Activated CD4-positive, alpha-beta T cell treated with anti-CD3 and anti-CD28 coated beads, Interleukin-2, amount 10 ng/mL, durations not matched to agents 24 days and 14 days (primary cell): ENCODE measurements around the gene UNC13C. TPM values are rescaled to one million over a fixed set of nuclear protein-coding genes. Genes with fewer than 3 reads are reported as not detected.

Experiments used
- DNase-seq: peaks from one replicate; pipeline ENCODE4 v3.0.0; 2022
- H3K27ac Mint-ChIP-seq: one replicate; pipeline ENCODE4 v1.8.0; 2022; ENCODE audit warnings: mild to moderate bottlenecking, mixed read lengths
- H3K27me3 Mint-ChIP-seq: one replicate; pipeline ENCODE4 v1.8.0; 2022; ENCODE audit warnings: mixed read lengths
- H3K36me3 Mint-ChIP-seq: one replicate; pipeline ENCODE4 v1.8.0; 2022; ENCODE audit warnings: low read depth, mild to moderate bottlenecking, mixed read lengths
- H3K4me1 Mint-ChIP-seq: one replicate; pipeline ENCODE4 v1.8.0; 2021; ENCODE audit warnings: mixed read lengths
- H3K4me3 Mint-ChIP-seq: one replicate; pipeline ENCODE4 v1.8.0; 2022; ENCODE audit warnings: mild to moderate bottlenecking, moderate library complexity, mixed read lengths
- H3K9me3 Mint-ChIP-seq: one replicate; pipeline ENCODE4 v1.8.0; 2021; ENCODE audit warnings: mixed read lengths
- intact Hi-C: fragments of 100-400 bp; cut with micrococcal nuclease; formaldehyde crosslinking; loops from one replicate; pipeline ENCODE4 v1.15.1; 2023
- total RNA-seq: library from RNA; stranded (reverse); gene quantifications from 2 replicates; pipeline ENCODE4 v1.2.3, GENCODE V29; 2022

The UNC13C gene
- total RNA-seq, 1 donor from 2014 or later = not detected

- no peaks in the 10 kb centered on the region for H3K36me3 Mint-ChIP-seq
- H3K4me1 Mint-ChIP-seq = no peaks in the 10 kb centered on the region
- H3K4me3 Mint-ChIP-seq = no peak overlapping the region
- no peaks in the 10 kb centered on the region for H3K27me3 Mint-ChIP-seq
- no peaks in the 10 kb centered on the region for H3K9me3 Mint-ChIP-seq
- H3K27ac Mint-ChIP-seq = no peak overlapping the region
- intact Hi-C loops = no loop called here
- no peak for DNase-seq
Measured at GRCh38 chr15:54035616-54036015, 57.4 kb downstream of the UNC13C start.

GRCh38 chr15:54045397-54045796 is 67.2 kb downstream of the UNC13C start:
- no peaks in the 10 kb centered on the region for H3K4me1 Mint-ChIP-seq
- no peaks in the 10 kb centered on the region for H3K36me3 Mint-ChIP-seq
- H3K4me3 Mint-ChIP-seq = no peak overlapping the region
- intact Hi-C loops = no loop called here
- no peaks in the 10 kb centered on the region for H3K9me3 Mint-ChIP-seq
- H3K27ac Mint-ChIP-seq = no peak overlapping the region
- no peaks in the 10 kb centered on the region for H3K27me3 Mint-ChIP-seq
- no peak for DNase-seq

GRCh38 chr15:54046093-54046492 is 67.9 kb downstream of the UNC13C start:
- Mint-ChIP-seq H3K4me3 (no peak overlapping the region), H3K27ac (no peak overlapping the region), H3K27me3 (no peaks in the 10 kb centered on the region), H3K9me3 (no peaks in the 10 kb centered on the region), H3K4me1 (no peaks in the 10 kb centered on the region), H3K36me3 (no peaks in the 10 kb centered on the region)
- intact Hi-C loops = no loop called here
- DNase-seq = no peak

- H3K9me3 Mint-ChIP-seq = no peaks in the 10 kb centered on the region
- intact Hi-C loops = no loop called here
- H3K4me3 Mint-ChIP-seq = no peak overlapping the region
- no peaks in the 10 kb centered on the region for H3K27me3 Mint-ChIP-seq
- H3K4me1 Mint-ChIP-seq = no peaks in the 10 kb centered on the region
- DNase-seq = no peak
- H3K27ac Mint-ChIP-seq = no peak overlapping the region
- H3K36me3 Mint-ChIP-seq = no peaks in the 10 kb centered on the region
Measured at GRCh38 chr15:54064365-54064764, 86.1 kb downstream of the UNC13C start.

GRCh38 chr15:54066403-54066802 is 88.2 kb downstream of the UNC13C start:
- Mint-ChIP-seq H3K9me3 (no peaks in the 10 kb centered on the region), H3K27ac (no peak overlapping the region), H3K36me3 (no peaks in the 10 kb centered on the region), H3K4me1 (no peaks in the 10 kb centered on the region), H3K27me3 (no peaks in the 10 kb centered on the region), H3K4me3 (no peak overlapping the region)
- intact Hi-C loops = no loop called here
- DNase-seq = no peak

GRCh38 chr15:54082836-54083492 is 104.7 kb downstream of the UNC13C start:
- no peaks in the 10 kb centered on the region for H3K9me3 Mint-ChIP-seq
- no peaks in the 10 kb centered on the region for H3K36me3 Mint-ChIP-seq
- no peak overlapping the region for H3K4me3 Mint-ChIP-seq
- no peaks in the 10 kb centered on the region for H3K27me3 Mint-ChIP-seq
- DNase-seq = peak; percentile 59
- intact Hi-C loops = loop anchor here (10.0 kb wide), 1 partner anchor 1022 kb away; no protein-coding TSS in a partner anchor
- no peaks in the 10 kb centered on the region for H3K4me1 Mint-ChIP-seq
- no peak overlapping the region for H3K27ac Mint-ChIP-seq

- Mint-ChIP-seq H3K27me3 (no peaks in the 10 kb centered on the region), H3K4me3 (no peak overlapping the region), H3K9me3 (no peaks in the 10 kb centered on the region), H3K27ac (no peak overlapping the region), H3K4me1 (no peaks in the 10 kb centered on the region), H3K36me3 (no peaks in the 10 kb centered on the region)
- DNase-seq = no peak
- intact Hi-C loops = loop anchor here (10.0 kb wide), 1 partner anchor 1021 kb away; no protein-coding TSS in a partner anchor
Measured at GRCh38 chr15:54083501-54083900, 105.3 kb downstream of the UNC13C start.

GRCh38 chr15:54083991-54084390 is 105.8 kb downstream of the UNC13C start:
- Mint-ChIP-seq H3K36me3 (no peaks in the 10 kb centered on the region), H3K4me3 (no peak overlapping the region), H3K9me3 (no peaks in the 10 kb centered on the region), H3K27ac (no peak overlapping the region), H3K27me3 (no peaks in the 10 kb centered on the region), H3K4me1 (no peaks in the 10 kb centered on the region)
- intact Hi-C loops = loop anchor here (10.0 kb wide), 1 partner anchor 1021 kb away; no protein-coding TSS in a partner anchor
- DNase-seq = no peak

GRCh38 chr15:54088837-54089236 is 110.6 kb downstream of the UNC13C start:
- Mint-ChIP-seq H3K9me3 (no peaks in the 10 kb centered on the region), H3K27me3 (no peaks in the 10 kb centered on the region), H3K36me3 (no peaks in the 10 kb centered on the region), H3K27ac (no peak overlapping the region), H3K4me1 (no peaks in the 10 kb centered on the region), H3K4me3 (no peak overlapping the region)
- intact Hi-C loops = loop anchor here (10.0 kb wide), 1 partner anchor 1016 kb away; no protein-coding TSS in a partner anchor
- DNase-seq = no peak

- Mint-ChIP-seq H3K36me3 (no peaks in the 10 kb centered on the region), H3K4me1 (no peaks in the 10 kb centered on the region), H3K27ac (no peak overlapping the region), H3K27me3 (no peaks in the 10 kb centered on the region), H3K4me3 (no peak overlapping the region), H3K9me3 (no peaks in the 10 kb centered on the region)
- DNase-seq = no peak
- intact Hi-C loops = loop anchor here (10.0 kb wide), 1 partner anchor 1015 kb away; no protein-coding TSS in a partner anchor
Measured at GRCh38 chr15:54089776-54090175, 111.5 kb downstream of the UNC13C start.

GRCh38 chr15:54091651-54092050 is 113.4 kb downstream of the UNC13C start:
- H3K4me3 Mint-ChIP-seq = no peak overlapping the region
- DNase-seq = no peak
- intact Hi-C loops = no loop called here
- H3K9me3 Mint-ChIP-seq = no peaks in the 10 kb centered on the region
- H3K27ac Mint-ChIP-seq = no peak overlapping the region
- no peaks in the 10 kb centered on the region for H3K4me1 Mint-ChIP-seq
- H3K27me3 Mint-ChIP-seq = no peaks in the 10 kb centered on the region
- H3K36me3 Mint-ChIP-seq = no peaks in the 10 kb centered on the region

GRCh38 chr15:54094661-54095060 is 116.4 kb downstream of the UNC13C start:
- H3K27ac Mint-ChIP-seq = no peak overlapping the region
- H3K9me3 Mint-ChIP-seq = no peaks in the 10 kb centered on the region
- H3K27me3 Mint-ChIP-seq = no peaks in the 10 kb centered on the region
- no peaks in the 10 kb centered on the region for H3K36me3 Mint-ChIP-seq
- no peak overlapping the region for H3K4me3 Mint-ChIP-seq
- no peaks in the 10 kb centered on the region for H3K4me1 Mint-ChIP-seq
- intact Hi-C loops = no loop called here
- DNase-seq = no peak

- intact Hi-C loops = no loop called here
- no peaks in the 10 kb centered on the region for H3K27me3 Mint-ChIP-seq
Measured at GRCh38 chr15:54097019-54097418, 118.8 kb downstream of the UNC13C start.

GRCh38 chr15:54099010-54099409 is 120.8 kb downstream of the UNC13C start:
- no peaks in the 10 kb centered on the region for H3K9me3 Mint-ChIP-seq
- H3K27ac Mint-ChIP-seq = no peak overlapping the region
- H3K36me3 Mint-ChIP-seq = no peaks in the 10 kb centered on the region
- intact Hi-C loops = no loop called here
- DNase-seq = no peak
- no peaks in the 10 kb centered on the region for H3K4me1 Mint-ChIP-seq
- no peaks in the 10 kb centered on the region for H3K27me3 Mint-ChIP-seq
- no peak overlapping the region for H3K4me3 Mint-ChIP-seq

More at GRCh38 chr15:54097019-54097418, 118.8 kb downstream of the UNC13C start:
- DNase-seq = no peak
- no peaks in the 10 kb centered on the region for H3K36me3 Mint-ChIP-seq
- no peak overlapping the region for H3K27ac Mint-ChIP-seq
- no peaks in the 10 kb centered on the region for H3K4me1 Mint-ChIP-seq
- H3K9me3 Mint-ChIP-seq = no peaks in the 10 kb centered on the region
- no peak overlapping the region for H3K4me3 Mint-ChIP-seq
